HCT116 (cell line): ENCODE measurements around the gene COLEC11. TPM values are rescaled to one million over a fixed set of nuclear protein-coding genes. Genes with fewer than 3 reads are reported as not detected.

Source experiments
- ATAC-seq: fragments of 200-7000 bp; cut with Tn5 transposase; 2 replicates; pipeline ENCODE4 v1.9.1; 2020; ENCODE audit warnings: mild to moderate bottlenecking, moderate library complexity
- BruUV-seq: library from RNA; stranded (reverse); fragments of 400-500 nt; replicated peaks from 2 replicates; lab custom pipeline; 2021; lab: Mats Ljungman, UMichigan
- CTCF ChIA-PET: fragments of 300-600 bp; sonication (Branson Sonifier 250); formaldehyde crosslinking; loops from one replicate; lab custom pipeline; 2021; ENCODE audit warnings: antibody characterized with exemption; lab: Charles Lee
- POLR2A ChIA-PET: fragments of 300-600, 350-600 bp; sonication (Branson Sonifier 250); formaldehyde crosslinking; loops from one replicate; lab custom pipeline; 2021; ENCODE audit warnings: antibody characterized with exemption; lab: Charles Lee
- RAD21 ChIA-PET, 2 experiments: fragments of 300-600 bp; sonication (Branson Sonifier 250); formaldehyde crosslinking; loops; one replicate each; lab custom pipeline; 2023; ENCODE audit warnings: low total read pairs in 2 of 2; ENCODE audit not compliant: uncharacterized antibody in 2 of 2, unreplicated experiment in 2 of 2, low non-redundant PET in 1 of 2; lab: Charles Lee
- DNase-seq: peaks from one replicate; pipeline ENCODE4 v3.0.0-alpha.2; 2010; ENCODE audit warnings: low read depth, low spot score
- H2AFZ ChIP-seq: fragments of 200-600 bp; shearing (Covaris generic), sonication (generic); 2 replicates; pipeline ENCODE4 v1.6.1; 2017; ENCODE audit warnings: low read depth, mixed run types, mixed read lengths, antibody characterized with exemption, low read length; ENCODE audit not compliant: poor library complexity, severe bottlenecking
- H3K27ac ChIP-seq: 2 replicates; pipeline ENCODE4 v1.5.1; 2012; ENCODE audit warnings: low read depth, low read length
- H3K27me3 ChIP-seq: fragments of 200-600 bp; sonication (generic); 2 replicates; pipeline ENCODE4 v1.6.1; 2016; ENCODE audit warnings: mixed run types, low read length, mixed read lengths; ENCODE audit not compliant: insufficient read depth
- H3K36me3 ChIP-seq, 2 experiments: fragments of 200-500 bp in 1 of 2; fragments of 200-600 bp in 1 of 2; sonication (Bioruptor generic) in 1 of 2; sonication (generic) in 1 of 2; 2 replicates each; pipeline versions ENCODE4 v1.5.1 to v1.6.1; 2014 to 2016; ENCODE audit warnings: low read length in 2 of 2, inconsistent platforms in 1 of 2, mixed read lengths in 1 of 2, mixed run types in 1 of 2; ENCODE audit not compliant: insufficient read depth in 2 of 2, control insufficient read depth in 1 of 2
- H3K4me1 ChIP-seq, 2 experiments: fragments of 200-600 bp in 1 of 2; sonication (generic) in 1 of 2; 2 replicates each; pipeline versions ENCODE4 v1.5.1 to v1.6.1; 2012 to 2017; ENCODE audit warnings: low read length in 2 of 2, inconsistent platforms in 1 of 2, mild to moderate bottlenecking in 1 of 2, mixed read lengths in 1 of 2, mixed run types in 1 of 2, moderate library complexity in 1 of 2; ENCODE audit not compliant: insufficient read depth in 2 of 2, control insufficient read depth in 1 of 2
- H3K4me2 ChIP-seq: fragments of 200-600 bp; sonication (generic); 2 replicates; pipeline ENCODE4 v1.6.1; 2017; ENCODE audit warnings: mixed run types, low read length, mixed read lengths
- H3K4me3 ChIP-seq, 2 experiments: fragments of 200-600 bp in 1 of 2; sonication (generic) in 1 of 2; replicated peaks in 1 of 2; 2 replicates each; pipeline ENCODE4 v1.5.1; 2011 to 2016; ENCODE audit warnings: low read length in 2 of 2, control low read depth in 1 of 2, low read depth in 1 of 2, mild to moderate bottlenecking in 1 of 2, mixed read lengths in 1 of 2, mixed run types in 1 of 2
- H3K79me2 ChIP-seq: fragments of 200-600 bp; sonication (generic); 2 replicates; pipeline ENCODE4 v1.6.1; 2017; ENCODE audit warnings: mild to moderate bottlenecking, mixed run types, low read length, moderate library complexity, mixed read lengths; ENCODE audit not compliant: insufficient read depth
- H3K9ac ChIP-seq: fragments of 200-600 bp; sonication (generic); 2 replicates; pipeline ENCODE4 v1.6.1; 2016; ENCODE audit warnings: low read length, mixed read lengths
- H3K9me2 ChIP-seq: fragments of 200-600 bp; sonication (generic), shearing (Covaris generic); 2 replicates; pipeline ENCODE4 v1.6.1; 2017; ENCODE audit warnings: mixed run types, mild to moderate bottlenecking, moderate library complexity; ENCODE audit not compliant: insufficient read depth
- H3K9me3 ChIP-seq, 2 experiments: fragments of 200-500 bp in 1 of 2; fragments of 200-600 bp in 1 of 2; sonication (Bioruptor generic) in 1 of 2; sonication (generic) in 1 of 2; 2 replicates each; pipeline ENCODE4 v1.6.1; 2014 to 2017; ENCODE audit warnings: low read length in 2 of 2, mixed read lengths in 2 of 2, inconsistent platforms in 1 of 2, low read depth in 1 of 2, mild to moderate bottlenecking in 1 of 2, mixed run types in 1 of 2, moderate library complexity in 1 of 2; ENCODE audit not compliant: control insufficient read depth in 1 of 2, insufficient read depth in 1 of 2
- H4K20me1 ChIP-seq: fragments of 200-600 bp; sonication (generic), shearing (Covaris generic); 2 replicates; pipeline ENCODE4 v1.6.1; 2017; ENCODE audit warnings: mixed run types, mild to moderate bottlenecking, moderate library complexity; ENCODE audit not compliant: insufficient read depth
- ATF3 ChIP-seq: IDR thresholded peaks from 2 replicates; pipeline ENCODE4 v1.6.1; 2012
- CBX3 ChIP-seq: IDR thresholded peaks from 2 replicates; pipeline ENCODE4 v1.6.1; 2012; ENCODE audit warnings: low read depth
- CEBPB ChIP-seq: IDR thresholded peaks from 2 replicates; pipeline ENCODE4 v1.6.1; 2012; ENCODE audit warnings: low read depth
- CTCF ChIP-seq, 3 experiments: fragments of 200-600 bp in 1 of 3; sonication (generic) in 1 of 3; IDR thresholded peaks in 2 of 3; conservative IDR thresholded peaks in 1 of 3; 2 replicates each; pipeline ENCODE4 v1.5.1; 2012 to 2017; ENCODE audit warnings: low read depth in 2 of 3, low read length in 2 of 3, antibody characterized with exemption in 1 of 3, borderline replicate concordance in 1 of 3, control low read depth in 1 of 3, mild to moderate bottlenecking in 1 of 3, mixed read lengths in 1 of 3, mixed run types in 1 of 3, moderate library complexity in 1 of 3; ENCODE audit not compliant: insufficient read depth in 1 of 3
- EGR1 ChIP-seq: IDR thresholded peaks from 2 replicates; pipeline ENCODE4 v1.6.1; 2012; ENCODE audit warnings: low read depth
- ELF1 ChIP-seq: IDR thresholded peaks from 2 replicates; pipeline ENCODE4 v1.6.1; 2012; ENCODE audit warnings: low read depth, borderline replicate concordance
- EZH2 ChIP-seq: fragments of 200-600 bp; sonication (generic); IDR thresholded peaks from 2 replicates; pipeline ENCODE4 v1.6.1; 2017; ENCODE audit warnings: antibody characterized with exemption, mixed run types
- EZH2phosphoT487 ChIP-seq: fragments of 200-600 bp; IDR thresholded peaks from 2 replicates; pipeline ENCODE4 v1.6.1; 2018; ENCODE audit warnings: antibody characterized with exemption, borderline replicate concordance
- FOSL1 ChIP-seq: IDR thresholded peaks from 2 replicates; pipeline ENCODE4 v1.6.1; 2012; ENCODE audit warnings: low read depth
- JUND ChIP-seq: IDR thresholded peaks from 2 replicates; pipeline ENCODE4 v1.6.1; 2012
- MAX ChIP-seq: IDR thresholded peaks from 2 replicates; pipeline ENCODE4 v1.6.1; 2012
- POLR2A ChIP-seq: IDR thresholded peaks from 2 replicates; pipeline ENCODE4 v1.7.0; 2011; ENCODE audit warnings: borderline replicate concordance; ENCODE audit not compliant: insufficient read depth, insufficient read length; ENCODE audit errors: extremely low read depth
- RAD21 ChIP-seq: IDR thresholded peaks from 2 replicates; pipeline ENCODE4 v1.6.1; 2012; ENCODE audit warnings: low read depth, mild to moderate bottlenecking
- REST ChIP-seq: IDR thresholded peaks from 2 replicates; pipeline ENCODE4 v1.6.1; 2012; ENCODE audit warnings: low read depth
- SRF ChIP-seq: IDR thresholded peaks from 2 replicates; pipeline ENCODE4 v1.6.1; 2012; ENCODE audit warnings: low read depth
- YY1 ChIP-seq: IDR thresholded peaks from 2 replicates; pipeline ENCODE4 v1.6.1; 2011; ENCODE audit warnings: low read length, low read depth, moderate library complexity, mild to moderate bottlenecking; ENCODE audit not compliant: insufficient replicate concordance; ENCODE audit errors: extremely low read depth
- ZFX ChIP-seq: fragments of 450-650 bp; IDR thresholded peaks from 2 replicates; pipeline ENCODE4 v1.6.1; 2017
- ZNF274 ChIP-seq: fragments of 200-500 bp; sonication (Bioruptor generic); IDR thresholded peaks from 2 replicates; pipeline ENCODE4 v1.6.1; 2014; ENCODE audit warnings: mild to moderate bottlenecking, low read depth, low read length, inconsistent platforms
- intact Hi-C: fragments of 100-400 bp; cut with micrococcal nuclease; formaldehyde crosslinking; loops from 2 replicates; pipeline ENCODE4 v1.10.0; 2022
- total RNA-seq: library from RNA; stranded (reverse); gene quantifications from one replicate; pipeline ENCODE4 v1.2.1, GENCODE V29; 2021; ENCODE audit not compliant: unreplicated experiment

The COLEC11 gene
- total RNA-seq, 1 experiment from 2014 or later, result 0.15 TPM

- Histone ChIP-seq H3K9ac (no peak overlapping the region), H4K20me1 (no peaks in the 10 kb centered on the region), H3K27ac (no peak overlapping the region), H2AFZ (no peak overlapping the region), H3K9me3 (no peaks in the 10 kb centered on the region), H3K4me3 (no peak overlapping the region), H3K4me2 (no peak overlapping the region), H3K4me1 (no peaks in the 10 kb centered on the region), H3K79me2 (no peaks in the 10 kb centered on the region), H3K9me2 (no peaks in the 10 kb centered on the region), H3K27me3 (peaks cover 12% of the 10 kb centered on the region; the same call in 1 of the 2 replicates), H3K36me3 (no peaks in the 10 kb centered on the region)
- DNase-seq (no peak), ATAC-seq (no peak)
- TF ChIP-seq EZH2phosphoT487 (no peak), POLR2A (no peak), ZFX (no peak), SRF (no peak), RAD21 (no peak), CEBPB (no peak), REST (no peak), EGR1 (no peak), ZNF274 (no peak), FOSL1 (no peak), ATF3 (no peak), CBX3 (no peak), EZH2 (no peak), MAX (no peak), ELF1 (no peak), CTCF (IDR thresholded peaks at IDR 0.05 in 2 of 3, conservative IDR thresholded peaks at IDR 0.05 in 1 of 3; ENCODE audit: borderline replicate concordance in 1 of 3, insufficient read depth in 1 of 3, low read depth in 2 of 3, low read length in 2 of 3) (no peak), JUND (no peak), YY1 (no peak)
- ChIA-PET POLR2A (no interaction called here), CTCF (no interaction called here), RAD21 (no interaction called here)
- intact Hi-C loops, result no loop called here
- no TSS peak for BruUV-seq
Measured at GRCh38 chr2:3680548-3681345, 85.8 kb downstream of the COLEC11 start.
